A549 (cell line): Measurements from ENCODE around the gene PI16. TPM values are rescaled to one million over a fixed set of nuclear protein-coding genes. Genes with fewer than 3 reads are reported as not detected.

Experiments
- ATAC-seq, 2 experiments: fragments of 200-7000 bp in 1 of 2; fragments of >200 bp in 1 of 2; cut with Nextera tagmentation in 1 of 2; cut with Tn5 transposase in 1 of 2; 3 replicates each; pipeline versions ENCODE4 v1.8.0 to v1.9.1; 2018 to 2020; ENCODE audit warnings: mild to moderate bottlenecking in 1 of 2, moderate library complexity in 1 of 2
- CTCF ChIA-PET: fragments of 300-600 bp; sonication (Branson Sonifier 250); formaldehyde crosslinking; extraction: SDS; loops from one replicate; lab custom pipeline; 2021; ENCODE audit warnings: antibody characterized with exemption, inconsistent platforms; lab: Yijun Ruan, JAX
- POLR2A ChIA-PET: fragments of 350-600 bp; formaldehyde crosslinking; extraction: SDS; loops from one replicate; lab custom pipeline; 2021; ENCODE audit warnings: antibody characterized with exemption, inconsistent platforms; lab: Yijun Ruan, JAX
- DNase-seq, 2 experiments: peaks; one replicate each; pipeline versions ENCODE4 v3.0.0 to v3.0.0-alpha.2; 2011 to 2016; ENCODE audit warnings: low read depth in 1 of 2, low spot score in 1 of 2
- FAIRE-seq: peaks from 2 replicates; lab custom pipeline; 2011; peaks lifted over from hg19 to GRCh38; lab: Jason Lieb, UNC
- H3K27ac ChIP-seq, 2 experiments: fragments of >200 bp; sonication (Bioruptor Twin); formaldehyde crosslinking; 3 replicates each; pipeline ENCODE4 v1.5.1; 2016 to 2017
- H3K4me1 ChIP-seq: fragments of >200 bp; sonication (Bioruptor Twin); formaldehyde crosslinking; 3 replicates; pipeline ENCODE4 v1.6.1; 2016
- H3K4me2 ChIP-seq: fragments of >200 bp; sonication (Bioruptor Twin); formaldehyde crosslinking; 3 replicates; pipeline ENCODE4 v1.6.1; 2016
- H3K4me3 ChIP-seq: fragments of >200 bp; sonication (Bioruptor Twin); formaldehyde crosslinking; 3 replicates; pipeline ENCODE4 v1.5.1; 2016
- H3K9me3 ChIP-seq: fragments of >200 bp; sonication (Bioruptor Twin); formaldehyde crosslinking; 3 replicates; pipeline ENCODE4 v1.6.1; 2016
- BCL3 ChIP-seq: fragments of >200 bp; sonication (Bioruptor Twin); formaldehyde crosslinking; IDR thresholded peaks from 3 replicates; pipeline ENCODE4 v1.6.1; 2016
- CHD2 ChIP-seq: fragments of 150-350 bp; IDR thresholded peaks from 2 replicates; pipeline ENCODE4 v1.6.1; 2014; ENCODE audit warnings: low read length; ENCODE audit not compliant: partially characterized antibody
- E2F6 ChIP-seq: IDR thresholded peaks from 2 replicates; pipeline ENCODE4 v1.6.1; 2012; ENCODE audit warnings: low read depth, borderline replicate concordance
- EP300 ChIP-seq, 2 experiments: fragments of >200 bp; sonication (Bioruptor Twin); formaldehyde crosslinking; IDR thresholded peaks; 2 replicates in 1 of 2; 3 replicates in 1 of 2; pipeline ENCODE4 v1.6.1; 2016 to 2017
- FOXS1 ChIP-seq: fragments of 250-450 bp; sonication (Bioruptor Pico); IDR thresholded peaks from 2 replicates; pipeline ENCODE4 v1.5.0; 2020; ENCODE audit warnings: mild to moderate bottlenecking, moderate library complexity
- GATA3 ChIP-seq: IDR thresholded peaks from 2 replicates; pipeline ENCODE4 v1.6.1; 2012; ENCODE audit warnings: borderline replicate concordance
- JUN ChIP-seq, 2 experiments: fragments of >200 bp; sonication (Bioruptor Twin); formaldehyde crosslinking; IDR thresholded peaks; 2 replicates in 1 of 2; 3 replicates in 1 of 2; pipeline ENCODE4 v1.6.1; 2016 to 2017
- MAX ChIP-seq: IDR thresholded peaks from 2 replicates; pipeline ENCODE4 v1.6.1; 2012
- MAZ ChIP-seq: fragments of 150-350 bp; IDR thresholded peaks from 2 replicates; pipeline ENCODE4 v1.6.1; 2014; ENCODE audit warnings: antibody characterized with exemption, low read depth, low read length, borderline replicate concordance
- MYC ChIP-seq: IDR thresholded peaks from 2 replicates; pipeline ENCODE4 v1.6.1; 2012; ENCODE audit warnings: mild to moderate bottlenecking, inconsistent platforms, low read length, improper control_type of control experiment, borderline replicate concordance
- PBX3 ChIP-seq: IDR thresholded peaks from 2 replicates; pipeline ENCODE4 v1.6.1; 2012
- RCOR1 ChIP-seq: fragments of 150-350 bp; IDR thresholded peaks from 2 replicates; pipeline ENCODE4 v1.6.1; 2014; ENCODE audit warnings: antibody characterized with exemption, low read length, low read depth
- REST ChIP-seq: fragments of 200-600 bp; sonication (generic); IDR thresholded peaks from 2 replicates; pipeline ENCODE4 v1.6.1; 2016; ENCODE audit warnings: antibody characterized with exemption, mild to moderate bottlenecking, moderate library complexity
- RNF2 ChIP-seq: fragments of 200-600 bp; sonication (generic); IDR thresholded peaks from 2 replicates; pipeline ENCODE4 v1.6.1; 2016; ENCODE audit warnings: low read depth, mild to moderate bottlenecking, antibody characterized with exemption, moderate library complexity, borderline replicate concordance
- ZC3H11A ChIP-seq: fragments of 450-650 bp; IDR thresholded peaks from 2 replicates; pipeline ENCODE4 v1.6.1; 2014; ENCODE audit warnings: antibody characterized with exemption, mild to moderate bottlenecking
- ZSCAN20 ChIP-seq: fragments of 250-450 bp; sonication (Bioruptor Pico); IDR thresholded peaks from 2 replicates; pipeline ENCODE4 v1.8.0; 2022; ENCODE audit warnings: mild to moderate bottlenecking, moderate library complexity
- WGBS: methylation state at CpG from one replicate; pipeline ENCODE4 v1.1.6; 2017; ENCODE audit errors: missing lambda C conversion rate; 5-methylcytosine and 5-hydroxymethylcytosine counted together
- polyA plus RNA-seq, 4 experiments: library from polyadenylated mRNA; depleted of rRNA in 3 of 4; stranded (reverse); fragments of >200 nt; fragmentation: RNase III in 1 of 4; extraction: RNeasy Plus Mini Kit Qiagen cat#74134 plus additional on column Dnase treatment in 1 of 4; gene quantifications; 2 replicates in 3 of 4; 3 replicates in 1 of 4; pipeline ENCODE4 v1.2.3, GENCODE V29; 2011 to 2017

Gene PI16
- polyA plus RNA-seq, 2 of the 4 experiments (the other 2 are of a cell fraction), result not detected

- no peak for TF ChIP-seq REST
- no peak for TF ChIP-seq RCOR1
- TF ChIP-seq MYC, result no peak
- TF ChIP-seq CHD2, result no peak
- TF ChIP-seq, all 56 proteins: peak for 0
These were observed 27.6 kb upstream of the PI16 start (continued) for GRCh38 chr6:36926708-36927513.

- H3K9me3 ChIP-seq, result no peaks in the 10 kb centered on the region
- H3K4me1 ChIP-seq, result no peaks in the 10 kb centered on the region
- no peak overlapping the region for H3K4me3 ChIP-seq
- no peak for FAIRE-seq
- no peak overlapping the region for H3K27ac ChIP-seq
- no peak for ATAC-seq
- no peak for DNase-seq
- H3K4me2 ChIP-seq, result no peak overlapping the region
- TF ChIP-seq EP300 (IDR thresholded peaks at IDR 0.05), result no peak
- TF ChIP-seq MAZ, result no peak
- TF ChIP-seq MAX, result no peak
- no peak for TF ChIP-seq GATA3
- TF ChIP-seq BCL3, result no peak
- TF ChIP-seq RNF2, result no peak
- no peak for TF ChIP-seq PBX3
- no peak for TF ChIP-seq FOXS1 (CRISPR knock-in tag)
- no peak for TF ChIP-seq E2F6
- no peak for TF ChIP-seq ZSCAN20
- no peak for TF ChIP-seq ZC3H11A
- no peak for TF ChIP-seq JUN (IDR thresholded peaks at IDR 0.05)
- 85% methylated on average over 13 of the region's 13 CpGs for WGBS
- ChIA-PET POLR2A (no interaction called here), CTCF (interaction anchor here (0.7 to 1.4 kb wide), 2 partner anchors 14 to 42 kb away, joined by 4 read pairs; partner anchors contain the start of gene C6orf89)
These were observed 26.6 kb upstream of the PI16 start for GRCh38 chr6:36927691-36928546.
